GM19193 (cell line): Measurements from ENCODE around the gene CSRNP2.

ENCODE experiments used
- POLR2A ChIP-seq: IDR thresholded peaks from 4 replicates; pipeline ENCODE4 v1.6.1; 2011; ENCODE audit not compliant: insufficient read depth, insufficient read length; ENCODE audit errors: extremely low read depth

The CSRNP2 gene

DNA sequence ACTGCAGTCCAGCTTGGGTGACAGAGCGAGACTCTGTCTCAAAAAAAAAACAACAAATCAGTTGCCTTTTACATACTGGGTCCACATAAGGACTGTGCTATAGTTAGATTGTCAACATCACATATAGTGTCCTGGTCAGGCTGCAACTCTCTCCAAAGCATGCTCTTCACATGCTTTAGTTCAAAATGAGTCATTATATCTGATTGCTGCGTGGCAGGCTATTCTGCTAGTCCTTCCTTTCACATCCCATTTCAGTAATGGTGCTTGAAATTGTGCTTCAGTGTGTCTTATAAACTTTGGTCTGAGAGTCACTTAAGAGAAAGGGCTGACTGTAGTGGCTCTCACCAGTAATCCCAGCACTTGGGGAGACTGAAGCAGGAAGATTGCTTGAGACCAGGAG lies 28.3 kb downstream of the CSRNP2 start:
- no peak for TF ChIP-seq POLR2A

DNA sequence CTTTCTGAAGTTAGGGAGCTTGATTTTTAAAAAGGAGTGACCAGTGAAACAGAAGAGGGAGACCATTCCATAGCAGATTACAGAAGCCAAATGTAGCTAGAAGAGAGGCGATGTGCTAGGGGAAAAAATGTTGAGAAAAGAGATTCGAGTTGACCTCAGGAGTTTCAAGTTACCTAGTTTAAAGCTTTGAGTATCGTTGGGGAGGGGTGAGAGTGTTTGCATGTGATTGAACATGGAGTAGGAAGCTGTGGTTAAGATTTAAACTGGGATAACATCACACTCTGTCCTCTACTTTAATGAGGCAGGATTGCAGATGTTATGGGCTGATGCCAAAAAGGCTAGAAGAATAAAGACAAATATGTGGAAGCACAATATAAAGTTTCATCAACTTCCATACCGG lies 31.6 kb downstream of the CSRNP2 start:
- no peak for TF ChIP-seq POLR2A

DNA sequence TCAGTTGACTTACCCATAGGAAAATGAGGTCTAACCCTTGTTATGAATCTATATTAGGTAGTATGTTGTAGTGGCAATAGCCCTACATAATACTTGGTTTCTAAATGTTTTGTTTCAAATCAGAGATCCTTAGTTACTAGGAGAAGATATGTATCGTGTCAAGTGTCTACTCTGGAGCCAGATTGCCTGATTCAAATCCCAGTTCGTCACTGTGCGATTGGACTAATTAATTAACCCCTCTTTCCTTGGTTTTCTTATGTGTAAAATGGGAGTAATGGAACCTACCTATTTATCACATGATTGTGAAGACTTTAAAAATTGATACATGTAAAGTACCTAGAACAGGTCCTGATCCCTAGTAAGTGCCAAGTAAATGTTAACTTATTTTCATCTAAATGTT lies 33.9 kb downstream of the CSRNP2 start:
- no peak for TF ChIP-seq POLR2A

DNA sequence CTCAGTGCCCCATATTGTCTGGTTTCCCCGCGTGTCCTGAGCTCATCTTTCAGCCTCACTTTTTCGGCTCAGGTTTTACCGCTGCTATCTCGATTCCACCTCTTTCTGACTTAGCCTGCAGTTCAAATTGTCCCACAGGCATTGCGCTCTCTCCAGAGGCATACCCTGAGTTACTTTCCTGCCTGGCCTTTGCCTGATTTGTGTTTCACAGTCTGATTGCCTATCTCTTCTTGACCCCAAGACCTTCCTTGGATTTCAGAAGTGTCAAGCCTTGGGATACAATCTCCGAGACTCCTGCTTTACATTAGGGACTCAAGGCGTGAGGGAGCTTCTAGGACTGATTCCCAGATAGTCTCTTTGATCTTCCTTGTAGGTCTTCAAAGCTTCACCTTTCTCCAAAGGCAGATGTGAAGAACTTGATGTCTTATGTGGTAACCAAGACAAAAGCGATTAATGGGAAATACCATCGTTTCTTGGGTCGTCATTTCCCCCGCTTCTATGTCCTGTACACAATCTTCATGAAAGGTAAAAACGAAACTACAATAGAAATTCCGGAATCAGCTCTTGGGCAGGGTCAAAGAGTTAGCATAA lies 34.6 kb downstream of the CSRNP2 start:
- TF ChIP-seq POLR2A: no peak

DNA sequence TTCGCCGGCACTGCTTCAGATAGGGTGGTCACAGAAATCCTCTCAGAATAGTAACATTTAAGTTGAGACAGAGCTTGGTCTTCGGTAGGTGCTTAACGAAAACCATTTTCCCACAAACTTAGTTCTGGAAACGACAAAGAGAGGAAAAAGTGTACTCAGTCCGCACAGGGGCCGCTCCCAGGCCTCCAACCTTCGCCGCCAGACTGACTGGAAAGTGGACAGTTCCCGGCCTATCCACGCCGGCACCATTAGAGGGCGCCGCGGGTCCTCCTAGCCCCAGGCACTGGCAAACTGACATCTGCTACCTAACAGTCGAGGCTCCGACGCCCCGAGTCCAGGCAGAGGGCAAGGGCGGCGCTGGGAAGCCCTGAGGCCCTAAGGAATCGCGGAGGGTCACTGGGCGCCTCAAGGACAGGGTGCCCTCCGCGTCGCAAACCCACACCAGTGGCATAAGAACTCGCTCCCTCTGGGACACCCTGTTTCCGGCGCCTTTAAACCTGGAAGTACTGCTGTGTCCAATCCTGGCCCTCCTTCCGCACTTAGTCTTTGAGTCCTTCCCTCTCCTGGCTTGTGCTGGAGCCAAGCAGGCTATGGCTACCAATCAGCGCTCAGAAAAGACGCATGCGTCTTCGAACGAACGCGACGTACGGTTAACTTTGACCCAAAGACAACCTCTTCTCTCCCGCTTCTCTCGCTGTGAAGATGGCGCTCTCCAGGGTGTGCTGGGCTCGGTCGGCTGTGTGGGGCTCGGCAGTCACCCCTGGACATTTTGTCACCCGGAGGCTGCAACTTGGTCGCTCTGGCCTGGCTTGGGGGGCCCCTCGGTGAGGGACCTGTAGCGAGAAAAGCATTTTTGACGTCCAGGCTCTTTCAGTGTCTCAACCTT lies 35.5 kb downstream of the CSRNP2 start, which contains the start of gene LETMD1:
TSS of gene LETMD1 (plus strand) at position 673 of the 886 bp plus-strand sequence. CDS start at position 703, 30 bp downstream.
- peak; percentile 95 for TF ChIP-seq POLR2A

DNA sequence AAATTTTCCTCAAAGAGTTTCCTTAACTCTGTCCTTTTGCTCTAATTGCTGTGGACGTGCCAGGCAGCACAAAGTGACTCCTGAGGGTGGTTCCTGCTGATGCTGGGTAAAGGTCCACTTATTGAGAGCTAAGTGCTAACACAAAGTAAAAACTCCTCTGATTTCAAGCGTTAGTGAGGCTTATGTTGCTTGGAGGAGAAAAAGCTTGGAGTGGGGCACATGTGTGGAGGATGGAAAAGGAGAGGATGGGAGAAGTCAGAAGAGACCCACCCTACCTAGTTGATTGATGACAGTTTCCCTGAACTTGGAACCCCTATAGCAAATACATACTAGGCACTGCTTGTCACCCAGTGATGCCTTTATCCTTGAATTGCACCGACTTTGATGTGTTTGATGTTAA lies 47.1 kb downstream of the CSRNP2 start:
- no peak for TF ChIP-seq POLR2A

DNA sequence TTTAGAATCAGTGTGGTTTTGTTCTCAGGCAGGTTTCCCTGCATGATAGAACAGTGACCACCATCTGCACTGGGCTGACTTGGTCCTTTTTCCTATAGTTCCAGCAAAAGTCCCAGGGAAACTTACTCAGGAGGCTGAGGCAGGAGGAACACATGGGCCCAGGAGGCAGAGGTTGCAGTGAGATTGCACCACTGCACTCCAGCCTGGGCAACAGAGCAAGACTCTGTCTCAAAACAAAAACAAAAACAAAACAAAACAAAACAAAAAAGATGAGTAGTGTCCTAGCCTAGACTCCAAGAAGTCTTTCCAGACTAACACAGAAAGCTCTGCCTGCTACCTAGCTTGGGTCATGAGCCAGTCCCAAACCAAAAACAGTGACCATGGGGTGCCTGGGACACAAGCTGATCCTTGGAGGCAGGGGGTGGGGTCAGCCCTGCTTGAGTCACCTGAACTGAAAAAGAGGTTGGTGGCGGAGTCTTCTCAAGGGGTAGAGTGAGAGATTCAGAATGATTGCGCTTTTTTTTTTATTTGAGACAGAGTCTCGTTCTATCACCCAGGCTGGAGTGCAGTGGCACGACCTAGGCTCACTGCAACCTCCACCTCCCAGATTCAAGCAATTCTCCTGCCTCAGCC lies 49.8 kb downstream of the CSRNP2 start:
- TF ChIP-seq POLR2A: no peak

DNA sequence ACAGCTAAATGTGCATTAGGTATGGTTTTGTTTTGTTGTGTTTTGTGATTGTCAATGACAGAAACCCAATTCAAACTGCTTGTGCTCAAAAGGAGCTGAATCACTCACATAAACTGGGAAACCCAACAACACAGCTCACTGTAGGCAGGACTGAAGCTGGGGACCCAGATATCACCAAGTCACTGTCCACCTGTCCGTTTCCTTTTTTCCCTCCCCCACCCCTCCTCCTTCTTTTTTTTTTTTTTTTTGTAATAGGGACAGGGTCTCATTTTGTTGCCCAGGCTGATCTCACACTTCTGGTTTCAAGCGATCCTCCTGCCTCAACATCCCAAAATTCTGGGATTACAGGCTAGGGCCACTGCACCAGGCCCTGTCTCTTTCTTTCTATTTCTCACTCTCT lies 50.3 kb downstream of the CSRNP2 start:
- TF ChIP-seq POLR2A: no peak

DNA sequence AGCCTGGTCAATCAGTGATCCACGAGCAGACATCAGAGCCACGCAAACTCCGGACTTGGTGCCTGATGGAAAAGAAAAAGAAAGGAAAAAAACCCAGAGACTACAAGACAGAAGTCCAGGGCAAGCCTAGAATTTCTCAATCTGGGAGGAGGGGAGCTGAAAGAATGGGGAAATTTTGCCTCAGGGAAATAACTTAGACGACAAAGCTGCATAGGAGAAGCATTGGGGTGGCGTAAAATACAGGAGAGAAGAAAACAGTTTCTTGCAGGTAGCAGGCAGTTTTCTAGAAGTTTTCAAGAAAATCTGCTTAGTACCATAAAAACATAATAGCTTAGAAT lies 54.6 kb downstream of the CSRNP2 start:
- TF ChIP-seq POLR2A: no peak

DNA sequence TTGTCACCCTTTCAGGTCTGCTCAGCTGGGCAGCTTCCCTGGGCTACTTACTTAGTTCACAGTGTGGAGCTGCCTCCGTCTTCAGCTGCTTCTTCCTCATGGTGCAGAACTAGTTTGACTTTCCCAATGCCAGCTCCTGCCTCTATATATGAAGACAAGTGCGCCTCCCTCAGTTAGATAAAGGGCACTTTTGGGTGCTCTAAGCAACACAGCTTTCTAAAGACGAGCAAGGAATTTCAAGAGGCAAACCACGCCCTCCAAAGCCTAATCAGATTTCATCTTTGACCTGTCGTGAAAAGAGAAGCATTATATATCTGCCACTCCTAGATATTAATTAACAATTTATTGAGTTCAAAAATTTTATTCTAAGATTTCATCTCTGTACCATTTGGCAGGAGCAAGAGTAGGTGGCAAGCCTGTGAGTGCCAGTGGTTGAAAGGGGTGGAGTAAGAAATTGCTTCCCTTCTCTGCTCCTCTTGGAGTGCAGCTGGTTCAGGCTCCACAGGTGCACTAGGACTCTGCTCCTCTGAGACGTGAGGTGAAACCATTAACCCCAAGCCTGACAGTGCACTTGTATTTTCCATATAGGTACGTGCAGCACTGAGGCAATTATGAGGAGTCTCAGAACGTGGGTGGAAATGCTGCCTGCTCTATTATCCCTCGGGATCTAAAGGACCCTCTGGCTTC lies 55.1 kb downstream of the CSRNP2 start:
- TF ChIP-seq POLR2A: no peak

DNA sequence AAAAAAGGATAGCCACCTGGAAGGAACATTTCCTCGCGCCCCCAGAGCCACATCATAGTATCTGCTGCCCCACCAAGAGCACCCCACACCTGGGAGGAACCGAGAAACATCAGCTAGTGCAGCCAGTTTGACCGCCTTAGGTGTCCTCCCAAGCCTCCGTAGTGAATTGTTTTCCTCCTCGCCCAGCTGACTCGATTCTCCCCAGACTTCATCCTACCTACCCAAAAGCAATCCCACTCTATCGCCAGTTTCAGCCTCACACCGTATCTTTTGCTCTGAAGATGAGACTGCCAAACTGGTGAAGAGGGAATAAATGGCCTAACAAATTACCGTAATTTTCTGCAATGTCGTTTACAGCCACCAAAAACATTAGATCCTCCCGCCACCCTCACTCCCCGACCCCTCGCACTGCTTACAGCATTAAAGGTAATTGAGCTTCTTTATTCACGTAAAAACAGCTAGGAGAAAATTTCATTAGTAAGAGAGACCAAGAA lies 56.0 kb downstream of the CSRNP2 start:
- TF ChIP-seq POLR2A: no peak

DNA sequence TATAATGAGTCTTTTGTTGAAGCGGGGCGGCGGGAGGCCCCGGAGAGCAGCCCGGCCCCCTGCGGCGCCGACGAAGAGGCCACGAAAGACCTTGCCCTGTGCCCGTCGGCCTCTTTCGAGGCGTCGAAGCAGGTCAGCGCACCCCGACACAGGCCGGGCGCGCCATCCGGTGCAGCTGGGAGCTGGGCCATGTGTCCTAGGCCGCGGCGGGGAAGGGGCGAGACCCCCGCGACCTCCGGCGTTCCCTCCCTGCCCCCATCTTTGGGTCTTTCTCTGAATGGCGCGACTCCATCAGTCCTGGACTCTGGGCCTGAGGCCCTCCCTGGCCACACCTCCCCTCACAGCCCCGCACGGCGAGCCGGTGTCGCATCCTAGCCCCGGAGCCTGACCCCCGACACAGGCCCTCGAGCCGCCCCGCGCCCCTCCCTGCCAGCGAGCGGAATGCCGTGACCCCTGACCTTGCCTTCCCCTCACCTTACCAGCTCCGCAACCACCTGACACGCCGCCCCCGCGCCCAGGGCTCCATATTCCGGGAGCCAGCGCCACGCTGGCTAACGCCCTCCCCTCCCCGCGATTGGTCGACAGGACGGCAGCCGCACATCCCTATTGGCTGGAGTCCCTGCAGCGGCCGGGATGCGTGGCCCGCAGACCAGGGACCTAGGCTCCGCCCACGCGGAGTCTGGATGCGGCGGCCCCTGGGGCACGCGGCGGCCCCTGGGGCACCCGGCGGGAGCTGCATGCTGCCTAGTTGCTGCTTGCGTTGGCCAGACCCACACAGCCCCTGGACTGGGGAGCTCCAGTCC lies 57.4 kb downstream of the CSRNP2 start, which contains the start of gene SLC11A2:
TSS of gene SLC11A2 (minus strand) at position 549 of the 803 bp plus-strand sequence. CDS start 15,656 bp downstream, outside the sequence.
- TF ChIP-seq POLR2A: peak; percentile 76

DNA sequence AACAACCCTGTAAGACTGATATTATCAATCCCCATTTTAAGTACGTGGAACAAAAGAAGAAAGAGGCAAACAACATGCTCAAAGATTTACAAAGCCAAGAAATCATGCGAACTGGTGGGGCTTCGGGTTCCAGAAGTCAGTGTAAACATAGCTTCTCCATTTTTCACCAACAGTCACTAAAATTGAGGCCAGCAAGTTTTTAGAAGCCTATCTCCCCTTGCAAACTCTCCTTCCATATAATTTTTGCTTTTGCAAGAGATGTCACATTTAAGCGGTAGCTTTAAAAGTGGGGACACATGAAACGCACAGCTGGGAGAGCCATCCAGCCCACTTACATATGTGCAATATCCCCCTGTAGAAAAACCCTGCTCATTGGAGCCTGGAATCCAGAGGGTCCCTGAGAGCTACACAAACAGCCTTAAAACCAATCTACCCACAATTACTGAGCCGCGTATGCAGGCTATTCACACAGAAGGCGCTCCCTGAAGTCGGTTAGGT lies 58.0 kb downstream of the CSRNP2 start:
- TF ChIP-seq POLR2A: no peak

DNA sequence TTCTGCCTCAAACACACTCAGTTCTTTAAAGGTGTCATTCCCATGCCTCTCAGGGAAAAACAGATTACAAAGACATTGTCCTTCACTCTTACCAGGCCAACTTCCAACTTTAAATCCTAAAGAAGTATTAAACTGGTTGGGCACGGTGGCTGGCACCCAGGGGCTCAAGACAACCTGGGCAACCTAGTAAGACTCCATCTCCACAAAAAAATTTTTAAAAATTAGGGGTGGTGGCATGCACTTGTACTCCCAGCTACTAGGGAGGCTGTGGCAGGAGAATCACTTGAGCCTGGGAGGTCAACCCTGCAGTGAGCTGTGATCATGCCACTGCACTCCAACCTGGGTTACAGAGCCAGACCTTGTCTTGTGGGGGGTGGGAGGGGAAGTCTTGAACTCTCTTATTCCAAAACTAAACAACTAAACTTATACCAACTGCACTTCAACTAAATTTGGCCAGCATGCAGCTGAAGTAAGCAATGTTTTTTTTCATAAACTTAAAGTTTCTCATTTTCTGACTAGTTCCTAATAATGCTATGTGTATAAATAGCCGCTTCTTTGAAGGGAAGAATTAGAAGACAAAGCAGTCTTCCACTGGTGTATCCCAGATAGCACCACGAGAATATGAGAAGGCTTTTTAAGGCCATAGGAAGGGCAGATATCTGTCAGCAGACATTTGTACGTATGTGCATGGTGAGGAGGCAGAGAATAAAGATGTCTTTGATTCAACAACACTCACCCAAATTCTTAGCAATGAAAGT lies 59.6 kb downstream of the CSRNP2 start:
- no peak for TF ChIP-seq POLR2A

DNA sequence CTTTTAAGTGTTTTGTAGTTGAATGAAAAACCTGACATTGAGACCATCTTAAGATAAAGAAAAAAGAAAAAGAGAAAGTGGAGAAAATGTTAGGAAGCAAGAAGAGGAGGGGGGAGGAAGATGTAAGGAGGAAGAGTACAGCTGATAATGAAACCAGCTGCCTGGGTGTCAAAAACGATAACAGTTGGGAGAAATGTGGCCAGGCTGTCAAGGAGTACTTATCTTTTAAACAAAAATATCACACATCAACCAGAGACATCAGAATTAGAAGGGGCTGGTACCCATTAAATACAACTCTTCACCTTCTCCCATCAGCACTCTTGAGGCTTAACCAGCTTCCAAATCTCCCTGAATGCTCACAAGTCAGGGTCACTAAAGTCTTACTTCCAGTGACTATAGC lies 61.7 kb downstream of the CSRNP2 start:
- no peak for TF ChIP-seq POLR2A
